HUES64 (cell line): Measurements from ENCODE around the gene C17orf100.
"Not testable (repeated sequence)": the region's sequence is repeated elsewhere in the genome, so short reads cannot be mapped to it uniquely, and the experiment has no call there.

Experiments used
- H3K27ac ChIP-seq: 2 replicates; pipeline ENCODE4 v1.7.0; 2013; ENCODE audit warnings: low read depth, low read length, inconsistent platforms
- H3K27me3 ChIP-seq: 2 replicates; pipeline ENCODE4 v1.6.1; 2013; ENCODE audit warnings: mild to moderate bottlenecking, low read length; ENCODE audit not compliant: insufficient read depth
- H3K36me3 ChIP-seq: 2 replicates; pipeline ENCODE4 v1.6.1; 2013; ENCODE audit warnings: mild to moderate bottlenecking, low read length; ENCODE audit not compliant: insufficient read depth
- H3K4me1 ChIP-seq: 2 replicates; pipeline ENCODE4 v1.6.1; 2013; ENCODE audit warnings: mild to moderate bottlenecking, low read length, moderate library complexity; ENCODE audit not compliant: insufficient read depth
- H3K4me3 ChIP-seq: 2 replicates; pipeline ENCODE4 v1.5.1; 2013; ENCODE audit warnings: mild to moderate bottlenecking, low read length, moderate library complexity
- H3K9ac ChIP-seq: 2 replicates; pipeline ENCODE4 v1.6.1; 2013; ENCODE audit warnings: mild to moderate bottlenecking, low read depth, low read length
- H3K9me3 ChIP-seq: 2 replicates; pipeline ENCODE4 v1.6.1; 2013; ENCODE audit warnings: low read depth, low read length; ENCODE audit not compliant: insufficient read depth
- WGBS: fragments of 150-250, 120-280 bp; methylation state at CpG from one replicate; pipeline ENCODE4 v1.1.7; 2013; ENCODE audit warnings: missing lambda C conversion rate; 5-methylcytosine and 5-hydroxymethylcytosine counted together

Gene C17orf100

GRCh38 chr17:6658411-6658810, 6.8 kb downstream of the C17orf100 start:
- H3K9ac ChIP-seq, H3K4me3 ChIP-seq, H3K27ac ChIP-seq, H3K9me3 ChIP-seq, H3K4me1 ChIP-seq, H3K36me3 ChIP-seq: not testable (repeated sequence)
- peaks cover 63% of the 10 kb centered on the region for H3K27me3 ChIP-seq
- 90% methylated on average over 1 of the region's 5 CpGs for WGBS

DNA sequence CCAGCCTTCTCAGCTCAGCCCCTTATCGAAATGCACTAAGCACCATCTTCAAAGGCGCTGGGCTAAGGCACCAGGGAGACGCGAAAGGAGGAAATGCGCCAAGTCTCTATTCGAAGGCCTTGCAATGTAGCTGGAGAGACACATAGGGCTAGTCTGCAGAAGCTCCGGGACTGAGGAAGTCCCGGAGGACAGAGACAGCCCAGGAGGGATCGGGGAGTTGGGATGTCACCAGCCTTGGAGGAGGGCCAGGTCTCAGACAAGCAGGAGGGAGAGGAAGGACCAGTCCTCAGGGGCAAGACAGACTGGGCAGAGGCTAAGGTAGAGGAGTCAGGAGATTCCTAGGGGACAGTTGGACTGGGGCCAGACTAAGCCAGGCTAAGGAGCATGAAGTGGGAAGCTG, 8.5 kb downstream of the C17orf100 start:
- Histone ChIP-seq H3K9ac (no peak overlapping the region), H3K27me3 (peaks cover 48% of the 10 kb centered on the region), H3K4me3 (no peak overlapping the region), H3K9me3 (no peaks in the 10 kb centered on the region), H3K36me3 (no peaks in the 10 kb centered on the region), H3K27ac (no peak overlapping the region), H3K4me1 (0 out of 2 replicates have a peak, but pooled peaks cover 3% of the 10 kb centered on the region)
- WGBS: 89% methylated on average over 9 of the region's 9 CpGs

- no peak overlapping the region for H3K4me3 ChIP-seq
- no peaks in the 10 kb centered on the region for H3K36me3 ChIP-seq
- H3K9me3 ChIP-seq: no peaks in the 10 kb centered on the region
- no peaks in the 10 kb centered on the region for H3K4me1 ChIP-seq
- 78% methylated on average over 11 of the region's 11 CpGs for WGBS
- H3K9ac ChIP-seq: no peak overlapping the region
- peaks cover 47% of the 10 kb centered on the region for H3K27me3 ChIP-seq
- H3K27ac ChIP-seq: no peak overlapping the region
These were observed 9.4 kb downstream of the C17orf100 start for GRCh38 chr17:6660805-6661463.

DNA sequence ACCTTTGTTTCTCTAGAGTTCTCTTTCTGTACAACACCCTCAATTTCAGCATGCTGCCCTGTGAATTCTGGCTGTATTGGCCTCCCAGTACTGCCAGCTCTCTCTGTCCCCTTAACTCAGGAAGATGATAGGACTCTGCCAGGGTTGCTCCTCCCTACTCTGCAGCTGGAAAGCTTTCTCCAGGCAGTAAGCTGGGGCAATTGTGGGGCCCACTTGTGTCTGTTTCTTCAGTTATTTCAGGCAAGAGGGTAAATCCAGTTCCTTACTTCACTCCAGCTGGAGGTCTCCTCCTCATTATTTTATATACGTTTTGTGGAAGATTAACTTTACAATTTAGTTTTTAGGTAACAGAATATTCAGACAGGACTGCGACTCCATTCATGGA, 9.9 kb downstream of the C17orf100 start:
- no peak overlapping the region for H3K27ac ChIP-seq
- H3K4me1 ChIP-seq: no peaks in the 10 kb centered on the region
- no peak overlapping the region for H3K4me3 ChIP-seq
- H3K9ac ChIP-seq: no peak overlapping the region
- peaks cover 42% of the 10 kb centered on the region for H3K27me3 ChIP-seq
- no peaks in the 10 kb centered on the region for H3K9me3 ChIP-seq
- WGBS: 86% methylated on average over 1 of the region's 2 CpGs
- H3K36me3 ChIP-seq: no peaks in the 10 kb centered on the region

- not testable (repeated sequence) for H3K4me3 ChIP-seq, H3K27ac ChIP-seq, H3K4me1 ChIP-seq, H3K9ac ChIP-seq, H3K36me3 ChIP-seq, H3K9me3 ChIP-seq
- H3K27me3 ChIP-seq: peaks cover 26% of the 10 kb centered on the region
- 92% methylated on average over 14 of the region's 14 CpGs for WGBS
These were observed 11.6 kb downstream of the C17orf100 start for GRCh38 chr17:6663200-6663599.

DNA sequence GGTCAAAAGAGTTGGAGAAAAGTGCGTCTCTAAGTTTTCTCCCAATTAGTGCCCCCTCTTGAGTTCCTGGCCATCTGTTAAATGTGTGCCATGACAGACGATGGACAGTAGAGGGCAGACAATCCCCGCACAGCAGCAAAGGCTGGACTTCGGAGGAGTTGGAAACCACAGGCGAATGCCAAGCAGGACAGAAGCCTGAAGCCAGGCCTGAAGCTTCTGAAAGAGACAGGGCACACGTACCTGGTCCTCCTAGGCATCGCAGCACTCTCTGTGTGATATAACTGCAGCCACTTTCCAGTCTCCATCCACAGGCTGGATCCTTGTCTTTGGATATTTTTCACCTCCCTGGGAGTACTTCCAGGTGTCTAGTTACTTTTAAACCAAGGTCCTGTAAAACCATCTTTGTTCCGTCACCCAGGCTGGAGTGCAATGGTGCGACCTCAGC, 14.5 kb downstream of the C17orf100 start:
- H3K27me3 ChIP-seq: peaks cover 12% of the 10 kb centered on the region
- H3K36me3 ChIP-seq: no peaks in the 10 kb centered on the region
- no peak overlapping the region for H3K27ac ChIP-seq
- WGBS: 29% methylated on average over 9 of the region's 9 CpGs
- no peak overlapping the region for H3K4me3 ChIP-seq
- no peak overlapping the region for H3K9ac ChIP-seq
- H3K4me1 ChIP-seq: no peaks in the 10 kb centered on the region
- H3K9me3 ChIP-seq: no peaks in the 10 kb centered on the region

- H3K27me3 ChIP-seq: peaks cover 11% of the 10 kb centered on the region
- WGBS: 94% methylated on average over 6 of the region's 6 CpGs
- H3K4me3 ChIP-seq: no peak overlapping the region
- H3K9me3 ChIP-seq: no peaks in the 10 kb centered on the region
- no peak overlapping the region for H3K9ac ChIP-seq
- H3K27ac ChIP-seq: no peak overlapping the region
- H3K4me1 ChIP-seq: no peaks in the 10 kb centered on the region
- H3K36me3 ChIP-seq: no peaks in the 10 kb centered on the region
These were observed 15.0 kb downstream of the C17orf100 start for GRCh38 chr17:6666557-6666956.

DNA sequence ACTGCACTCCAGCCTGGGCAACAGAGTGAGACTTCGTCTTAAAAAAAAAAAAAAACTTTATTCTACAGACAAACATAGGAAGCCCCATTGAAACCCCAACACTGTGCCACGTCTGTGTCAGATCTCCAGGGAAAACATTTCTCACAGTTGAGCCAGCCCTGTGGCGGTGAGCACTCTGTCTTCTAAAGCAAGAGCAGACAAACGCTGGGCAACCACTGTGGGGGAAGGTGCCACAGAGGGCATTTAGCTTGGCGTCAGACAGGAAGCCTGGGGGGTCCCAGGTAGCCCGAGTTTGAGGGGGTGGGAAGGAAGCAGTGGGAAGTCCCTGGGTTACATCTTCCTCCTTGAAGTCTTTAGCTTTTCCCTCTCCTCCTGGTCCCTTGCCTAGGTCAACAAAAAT, 16.0 kb downstream of the C17orf100 start:
- H3K4me3 ChIP-seq: no peak overlapping the region
- no peaks in the 10 kb centered on the region for H3K9me3 ChIP-seq
- H3K4me1 ChIP-seq: no peaks in the 10 kb centered on the region
- H3K9ac ChIP-seq: no peak overlapping the region
- 84% methylated on average over 6 of the region's 6 CpGs for WGBS
- H3K27me3 ChIP-seq: peaks cover 10% of the 10 kb centered on the region
- H3K27ac ChIP-seq: no peak overlapping the region
- no peaks in the 10 kb centered on the region for H3K36me3 ChIP-seq

GRCh38 chr17:6668219-6668618, 16.7 kb downstream of the C17orf100 start:
- H3K27ac ChIP-seq: no peak overlapping the region

DNA sequence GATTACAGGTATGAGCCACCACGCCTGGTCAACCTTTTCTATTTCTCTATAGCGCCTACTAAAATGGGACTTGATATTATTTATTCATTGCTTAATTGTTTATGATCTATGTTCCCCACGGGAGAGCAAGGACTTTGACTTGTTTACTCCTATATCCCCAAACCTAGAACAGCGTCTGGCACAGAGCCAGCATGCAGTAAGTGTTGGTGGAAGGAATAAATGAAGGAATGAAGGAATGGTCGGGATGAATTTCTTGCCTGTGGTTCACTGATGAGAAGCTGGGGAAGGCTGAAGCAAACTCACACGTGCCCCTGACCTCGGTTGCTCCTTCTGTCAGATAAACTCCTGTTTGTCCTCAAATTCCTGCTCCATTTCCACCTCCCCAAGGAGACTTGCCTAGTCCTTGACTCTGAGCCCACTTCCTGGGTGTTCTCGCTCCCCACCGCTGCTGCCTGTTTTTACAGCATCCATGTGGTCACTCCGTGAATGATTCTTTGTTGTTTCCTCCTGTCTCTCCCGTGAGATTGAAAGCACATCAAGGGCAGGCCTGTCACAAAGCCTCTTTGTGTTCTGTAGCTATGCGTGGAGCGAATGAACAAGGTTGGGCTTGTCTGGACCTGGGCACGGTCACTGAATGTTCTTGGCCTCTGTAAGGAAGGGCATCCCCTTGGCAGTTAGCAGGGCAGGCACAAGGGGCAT, 17.3 kb downstream of the C17orf100 start:
- Histone ChIP-seq H3K27me3 (peaks cover 10% of the 10 kb centered on the region), H3K4me1 (no peaks in the 10 kb centered on the region), H3K27ac (no peak overlapping the region), H3K9ac (no peak overlapping the region), H3K9me3 (no peaks in the 10 kb centered on the region), H3K4me3 (no peak overlapping the region), H3K36me3 (no peaks in the 10 kb centered on the region)
- 89% methylated on average over 12 of the region's 14 CpGs for WGBS

More at GRCh38 chr17:6668219-6668618, 16.7 kb downstream of the C17orf100 start:
- Histone ChIP-seq H3K4me1 (no peaks in the 10 kb centered on the region), H3K4me3 (no peak overlapping the region), H3K36me3 (no peaks in the 10 kb centered on the region), H3K9me3 (no peaks in the 10 kb centered on the region), H3K9ac (no peak overlapping the region), H3K27me3 (peaks cover 10% of the 10 kb centered on the region)
- 94% methylated on average over 17 of the region's 17 CpGs for WGBS

DNA sequence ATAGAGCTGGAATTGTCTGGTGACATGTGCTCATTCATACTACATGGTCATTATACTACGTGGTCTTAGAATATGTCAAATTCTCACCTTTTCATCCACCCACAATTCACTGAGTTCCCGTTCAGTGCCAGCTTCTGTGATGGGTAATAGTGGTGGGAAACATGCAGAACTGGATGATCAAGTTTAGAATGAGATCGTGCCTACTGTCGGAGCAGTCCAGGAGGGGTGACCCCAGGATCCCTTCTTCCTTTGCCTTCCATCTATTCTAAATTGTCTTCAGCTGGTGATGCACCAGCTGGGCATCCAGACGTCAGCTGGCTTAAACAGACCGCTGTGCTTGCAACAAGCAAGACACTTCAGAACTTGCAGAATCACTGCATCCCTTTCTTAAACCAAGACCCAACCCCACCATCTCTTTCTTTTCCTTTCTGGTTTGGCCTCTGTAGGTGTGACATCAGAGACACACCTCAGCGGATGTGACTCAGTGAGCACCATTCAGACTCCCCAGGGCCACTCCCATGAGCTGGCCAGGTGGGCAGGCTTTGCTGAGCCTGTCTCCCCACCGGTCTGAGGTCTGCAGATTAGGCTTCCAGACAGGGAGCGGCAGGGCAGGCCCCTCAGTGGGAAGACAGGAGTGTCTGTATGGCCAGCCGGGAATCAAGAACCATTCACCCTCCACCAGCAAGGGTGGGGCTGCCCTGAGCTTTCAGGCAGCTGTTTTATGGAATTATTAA, 18.1 kb downstream of the C17orf100 start:
- H3K9ac ChIP-seq: no peak overlapping the region
- no peak overlapping the region for H3K4me3 ChIP-seq
- no peaks in the 10 kb centered on the region for H3K36me3 ChIP-seq
- 79% methylated on average over 7 of the region's 10 CpGs for WGBS
- no peaks in the 10 kb centered on the region for H3K9me3 ChIP-seq
- peaks cover 10% of the 10 kb centered on the region for H3K27me3 ChIP-seq
- H3K27ac ChIP-seq: no peak overlapping the region
- no peaks in the 10 kb centered on the region for H3K4me1 ChIP-seq
